ENCODE data around the gene ZNF420. TPM values are rescaled to one million over a fixed set of nuclear protein-coding genes. Genes with fewer than 3 reads are reported as not detected.

ZNF420 gene
- total and polyA plus RNA-seq, 2 of the 13 experiments (the other 11 are each of a cell fraction or from before 2014, with no cell fraction given) = 1.4 to 6.6 TPM

DNA sequence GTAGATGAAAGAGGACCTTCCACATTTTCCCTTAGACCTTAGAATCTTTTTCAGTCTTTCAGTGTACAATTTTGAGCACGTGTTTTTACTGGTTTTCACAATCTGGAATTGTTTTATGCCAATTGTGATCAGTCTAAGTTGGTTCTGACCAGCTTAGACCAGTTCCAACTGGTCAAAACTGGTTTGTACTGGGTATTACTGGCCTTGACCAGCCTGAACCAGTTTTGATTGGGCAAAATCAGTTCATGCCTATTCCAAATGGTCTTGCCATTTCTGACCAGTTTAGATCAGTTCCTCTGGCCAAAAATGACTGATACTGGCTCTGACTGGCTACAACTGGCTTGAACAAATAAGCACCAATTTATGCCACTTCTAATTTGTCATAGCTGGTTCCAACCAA, 57.9 kb downstream of the ZNF420 start:
- H3K27ac ChIP-seq (ENCODE audit: extremely low read length, insufficient read depth, low read length) = no peak overlapping the region
- H3K27me3 ChIP-seq (ENCODE audit: control insufficient read depth in 1 of 2, insufficient read depth in 2 of 2, low read length in 2 of 2) = no peaks in the 10 kb centered on the region
- ChIA-PET CTCF (ENCODE audit: low intra/inter-chr PET ratio, low total read pairs) (no interaction called here), POLR2A (no interaction called here)
- in situ Hi-C loops (cut with HindIII; ENCODE audit: extremely low pct_ligation_motif_present, low pct_unique_long_range_greater_than_20kb) = no loop called here
- 3% methylated on average over 1 of the region's 1 CpG for WGBS (ENCODE audit: low lambda C conversion rate)
- no peak for ATAC-seq
- intact Hi-C loops (cut with micrococcal nuclease; ENCODE audit: unreplicated experiment) = no loop called here
- no peak overlapping the region for H2AFZ ChIP-seq (ENCODE audit: low read length)
- H3K36me3 ChIP-seq (replicated peaks in 1 of 2; ENCODE audit: control insufficient read depth in 1 of 2, insufficient read depth in 2 of 2, low read length in 2 of 2) = no peaks in the 10 kb centered on the region
- DNase-seq (ENCODE audit: low spot score) = no peak
- H3K4me2 ChIP-seq (ENCODE audit: low read depth, low read length) = no peak overlapping the region
- no peak overlapping the region for H3K9ac ChIP-seq (ENCODE audit: insufficient read depth, low read depth, low read length)
- H3K4me3 ChIP-seq (replicated peaks in 1 of 3; ENCODE audit: insufficient read depth in 1 of 3, low read depth in 2 of 3, low read length in 3 of 3) = no peak overlapping the region
- H3K4me1 ChIP-seq (ENCODE audit: insufficient read depth, low read length) = no peaks in the 10 kb centered on the region
- H3K9me3 ChIP-seq (ENCODE audit: low read length) = peaks cover 98% of the 10 kb centered on the region
- H4K20me1 ChIP-seq (ENCODE audit: insufficient read depth, low read length) = no peaks in the 10 kb centered on the region
- no peak for FAIRE-seq
- H3K79me2 ChIP-seq (ENCODE audit: insufficient read depth, low read length) = no peaks in the 10 kb centered on the region
- TF ChIP-seq ZZZ3 (CRISPR knock-in tag; IDR thresholded peaks at IDR 0.05; ENCODE audit: borderline replicate concordance) (no peak), ZNF720 (CRISPR knock-in tag; IDR thresholded peaks at IDR 0.05) (no peak), ZNF331 (CRISPR knock-in tag; IDR thresholded peaks at IDR 0.05) (no peak), ZNF143 (CRISPR knock-in tag; IDR thresholded peaks at IDR 0.05) (no peak), TOE1 (CRISPR knock-in tag; IDR thresholded peaks at IDR 0.05) (no peak), ZKSCAN8 (CRISPR knock-in tag; IDR thresholded peaks at IDR 0.05; ENCODE audit: borderline replicate concordance) (no peak)
- BruUV-seq (replicated peaks) = no TSS peak

DNA sequence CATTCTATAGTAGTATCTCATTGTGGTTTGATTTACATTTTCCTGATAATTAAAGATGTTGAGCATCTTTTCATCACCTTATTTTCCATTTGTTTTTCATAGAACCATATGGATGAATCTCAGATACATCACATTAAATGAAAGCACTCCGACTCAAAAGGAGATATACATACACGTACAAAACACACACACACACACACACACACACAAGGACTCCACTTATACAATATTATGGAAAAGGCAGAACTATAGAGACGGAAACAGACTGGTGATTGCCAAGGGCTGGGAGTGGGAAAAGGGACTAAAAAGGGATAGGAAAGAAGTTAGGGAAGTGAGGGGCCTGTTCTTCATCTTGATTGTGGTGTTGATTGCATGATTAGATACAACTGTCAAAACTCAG, 70.0 kb downstream of the ZNF420 start:
- ChIA-PET CTCF (ENCODE audit: low intra/inter-chr PET ratio, low total read pairs) (no interaction called here), POLR2A (no interaction called here)
- H3K36me3 ChIP-seq (replicated peaks in 1 of 2; ENCODE audit: control insufficient read depth in 1 of 2, insufficient read depth in 2 of 2, low read length in 2 of 2) = no peaks in the 10 kb centered on the region; a peak in 2 of 5 replicates
- FAIRE-seq (no peak), DNase-seq (ENCODE audit: low spot score) (no peak), ATAC-seq (no peak)
- BruUV-seq (replicated peaks) = no TSS peak
- 70% methylated on average over 3 of the region's 3 CpGs for WGBS (ENCODE audit: low lambda C conversion rate)
- H3K27me3 ChIP-seq (ENCODE audit: control insufficient read depth in 1 of 2, insufficient read depth in 2 of 2, low read length in 2 of 2) = no peaks in the 10 kb centered on the region
- no peak overlapping the region for H2AFZ ChIP-seq (ENCODE audit: low read length)
- H3K4me2 ChIP-seq (ENCODE audit: low read depth, low read length) = no peak overlapping the region
- intact Hi-C loops (cut with micrococcal nuclease; ENCODE audit: unreplicated experiment) (no loop called here), in situ Hi-C loops (cut with HindIII; ENCODE audit: extremely low pct_ligation_motif_present, low pct_unique_long_range_greater_than_20kb) (no loop called here)
- no peaks in the 10 kb centered on the region for H3K79me2 ChIP-seq (ENCODE audit: insufficient read depth, low read length)
- H3K9ac ChIP-seq (ENCODE audit: insufficient read depth, low read depth, low read length) = no peak overlapping the region
- H3K9me3 ChIP-seq (ENCODE audit: low read length) = peaks cover 84% of the 10 kb centered on the region
- H3K27ac ChIP-seq (ENCODE audit: extremely low read length, insufficient read depth, low read length) = no peak overlapping the region
- no peaks in the 10 kb centered on the region for H3K4me1 ChIP-seq (ENCODE audit: insufficient read depth, low read length)
- H4K20me1 ChIP-seq (ENCODE audit: insufficient read depth, low read length) = no peaks in the 10 kb centered on the region
- no peak overlapping the region for H3K4me3 ChIP-seq (replicated peaks in 1 of 3; ENCODE audit: insufficient read depth in 1 of 3, low read depth in 2 of 3, low read length in 3 of 3)
- TF ChIP-seq, protein P1, sequence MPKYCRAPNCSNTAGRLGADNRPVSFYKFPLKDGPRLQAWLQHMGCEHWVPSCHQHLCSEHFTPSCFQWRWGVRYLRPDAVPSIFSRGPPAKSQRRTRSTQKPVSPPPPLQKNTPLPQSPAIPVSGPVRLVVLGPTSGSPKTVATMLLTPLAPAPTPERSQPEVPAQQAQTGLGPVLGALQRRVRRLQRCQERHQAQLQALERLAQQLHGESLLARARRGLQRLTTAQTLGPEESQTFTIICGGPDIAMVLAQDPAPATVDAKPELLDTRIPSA (CRISPR knock-in tag; IDR thresholded peaks at IDR 0.05; ENCODE audit: borderline replicate concordance) = no peak
- TF ChIP-seq ZNF350 (CRISPR knock-in tag; IDR thresholded peaks at IDR 0.05; ENCODE audit: borderline replicate concordance, low read depth) (no peak), NFKBIZ (CRISPR knock-in tag; IDR thresholded peaks at IDR 0.05) (no peak), TOE1 (CRISPR knock-in tag; IDR thresholded peaks at IDR 0.05) (no peak), CBX5 (CRISPR knock-in tag; IDR thresholded peaks at IDR 0.05; ENCODE audit: borderline replicate concordance) (no peak), ZNF24 (IDR thresholded peaks at IDR 0.05) (no peak), SNRNP70 (IDR thresholded peaks at IDR 0.05; ENCODE audit: low read depth, low read length) (no peak), EZH2 (conservative IDR thresholded peaks at IDR 0.05; ENCODE audit: low read depth, low read length) (no peak), NR2F2 (IDR thresholded peaks at IDR 0.05; ENCODE audit: borderline replicate concordance, low read depth) (no peak), IKZF1 (IDR thresholded peaks at IDR 0.05) (no peak), MAZ (IDR thresholded peaks at IDR 0.05; ENCODE audit: borderline replicate concordance, low read depth, low read length) (no peak), MAZ (CRISPR knock-in tag; IDR thresholded peaks at IDR 0.05; ENCODE audit: low read depth) (no peak)
- TF ChIP-seq, protein P2, sequence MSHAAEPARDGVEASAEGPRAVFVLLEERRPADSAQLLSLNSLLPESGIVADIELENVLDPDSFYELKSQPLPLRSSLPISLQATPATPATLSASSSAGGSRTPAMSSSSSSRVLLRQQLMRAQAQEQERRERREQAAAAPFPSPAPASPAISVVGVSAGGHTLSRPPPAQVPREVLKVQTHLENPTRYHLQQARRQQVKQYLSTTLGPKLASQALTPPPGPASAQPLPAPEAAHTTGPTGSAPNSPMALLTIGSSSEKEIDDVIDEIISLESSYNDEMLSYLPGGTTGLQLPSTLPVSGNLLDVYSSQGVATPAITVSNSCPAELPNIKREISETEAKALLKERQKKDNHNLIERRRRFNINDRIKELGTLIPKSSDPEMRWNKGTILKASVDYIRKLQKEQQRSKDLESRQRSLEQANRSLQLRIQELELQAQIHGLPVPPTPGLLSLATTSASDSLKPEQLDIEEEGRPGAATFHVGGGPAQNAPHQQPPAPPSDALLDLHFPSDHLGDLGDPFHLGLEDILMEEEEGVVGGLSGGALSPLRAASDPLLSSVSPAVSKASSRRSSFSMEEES (CRISPR knock-in tag; IDR thresholded peaks at IDR 0.05) = no peak

Measured in HepG2 (cell line).